Upper lobe of left lung (tissue), 4 donors: ENCODE results near the gene AFTPH.

ENCODE experiments used
- CTCF ChIP-seq, 6 experiments: fragments of 450-650 bp in 4 of 6; fragments of 200-600 bp in 2 of 6; sonication (generic) in 2 of 6; IDR thresholded peaks; one replicate each; pipeline ENCODE4 v1.5.1; 2016 to 2019; ENCODE audit warnings: antibody characterized with exemption in 6 of 6
- EP300 ChIP-seq, 4 donors: sonication (generic); formaldehyde crosslinking; IDR thresholded peaks; one replicate each; pipeline ENCODE4 v1.5.1; 2017; ENCODE audit warnings: antibody characterized with exemption in 4 of 4, control low read depth in 2 of 4
- POLR2AphosphoS5 ChIP-seq, 2 donors: sonication (generic); formaldehyde crosslinking; IDR thresholded peaks; one replicate each; pipeline ENCODE4 v1.5.1; 2017; ENCODE audit warnings: antibody characterized with exemption in 2 of 2

GRCh38 chr2:64599469-64599868, 75.3 kb downstream of the AFTPH start:
- TF ChIP-seq CTCF (IDR thresholded peaks at IDR 0.05) (no peak), EP300 (IDR thresholded peaks at IDR 0.05) (no peak), POLR2AphosphoS5 (IDR thresholded peaks at IDR 0.05) (no peak)
